Activated CD8-positive, alpha-beta T cell treated with anti-CD3 and anti-CD28 coated beads for 36 hours (primary cell): ENCODE data around the gene MDM4. TPM values are rescaled to one million over a fixed set of nuclear protein-coding genes. Genes with fewer than 3 reads are reported as not detected.

Source experiments
- ATAC-seq: fragments of 200-7000 bp; cut with Tn5 transposase; one replicate; pipeline ENCODE4 v1.10.0; 2021; ENCODE audit warnings: mild to moderate bottlenecking, moderate library complexity
- CTCF ChIA-PET: fragments of 350-600 bp; sonication (Branson Sonifier 250); formaldehyde crosslinking; loops from one replicate; lab custom pipeline; 2021; ENCODE audit warnings: antibody characterized with exemption; lab: Charles Lee
- POLR2A ChIA-PET: fragments of 350-600 bp; sonication (Branson Sonifier 250); formaldehyde crosslinking; loops from one replicate; lab custom pipeline; 2021; ENCODE audit warnings: antibody characterized with exemption; lab: Charles Lee
- DNase-seq: peaks from one replicate; pipeline ENCODE4 v3.0.0-alpha.2; 2020
- H3K27ac Mint-ChIP-seq: one replicate; pipeline ENCODE4 v1.8.0; 2021; ENCODE audit warnings: mild to moderate bottlenecking, mixed read lengths
- H3K27me3 Mint-ChIP-seq: one replicate; pipeline ENCODE4 v1.8.0; 2021; ENCODE audit warnings: mixed read lengths
- H3K36me3 Mint-ChIP-seq: one replicate; pipeline ENCODE4 v1.8.0; 2021; ENCODE audit warnings: low read depth, mixed read lengths
- H3K4me1 Mint-ChIP-seq: one replicate; pipeline ENCODE4 v1.8.0; 2021; ENCODE audit warnings: low read depth, mixed read lengths
- H3K4me3 Mint-ChIP-seq: one replicate; pipeline ENCODE4 v1.8.0; 2021; ENCODE audit warnings: mild to moderate bottlenecking, moderate library complexity, mixed read lengths
- H3K9me3 Mint-ChIP-seq: one replicate; pipeline ENCODE4 v1.8.0; 2021; ENCODE audit warnings: mixed read lengths
- intact Hi-C: fragments of 100-400 bp; cut with micrococcal nuclease; formaldehyde crosslinking; loops from one replicate; pipeline ENCODE4 v1.10.0; 2022
- total RNA-seq, 2 experiments: library from RNA; stranded (reverse); gene quantifications; one replicate each; pipeline ENCODE4 v1.2.3, GENCODE V29; 2021
- TF ChIP-seq, protein P1 (sequence below): fragments of 200-600 bp; IDR thresholded peaks from one replicate; pipeline ENCODE4 v1.8.0; 2022; ENCODE audit warnings: antibody characterized with exemption, mild to moderate bottlenecking

MDM4 gene
- total RNA-seq, 2 experiments from 2014 or later: 89.6 to 94.8 TPM

DNA sequence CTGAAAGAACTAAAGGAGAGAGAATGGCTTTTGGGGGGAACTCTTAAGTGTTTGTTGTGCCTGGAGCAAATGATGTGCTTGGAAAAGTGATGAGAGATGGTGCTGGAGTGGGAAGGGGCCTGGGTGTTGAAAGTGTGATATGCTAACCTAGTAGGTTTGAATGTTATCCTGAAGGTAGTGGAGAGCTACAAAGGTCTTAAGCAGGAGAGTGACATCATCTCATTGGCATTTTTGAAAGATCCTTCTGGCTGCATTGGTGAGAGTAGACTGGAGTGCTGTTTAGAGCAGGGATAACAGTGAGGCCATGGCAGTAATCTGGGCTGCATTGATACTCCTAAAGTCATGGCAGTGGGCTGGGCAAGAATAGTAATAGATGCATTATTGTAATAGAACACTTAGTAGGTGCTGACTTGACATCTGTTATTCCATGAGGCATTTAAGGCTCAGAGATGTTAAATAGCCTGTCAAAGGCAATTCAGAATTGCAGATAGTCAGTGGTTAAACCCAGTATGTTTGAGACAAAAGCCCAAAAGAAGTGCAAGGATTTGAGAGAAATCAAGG lies 44.5 kb downstream of the MDM4 start:
- peak overlapping the region; percentile 9 for H3K27ac Mint-ChIP-seq
- POLR2A ChIA-PET: interaction anchor here (0.7 kb wide), 1 partner anchor 207 kb away, joined by 3 read pairs; no protein-coding TSS in a partner anchor
- H3K27me3 Mint-ChIP-seq: no peaks in the 10 kb centered on the region

DNA sequence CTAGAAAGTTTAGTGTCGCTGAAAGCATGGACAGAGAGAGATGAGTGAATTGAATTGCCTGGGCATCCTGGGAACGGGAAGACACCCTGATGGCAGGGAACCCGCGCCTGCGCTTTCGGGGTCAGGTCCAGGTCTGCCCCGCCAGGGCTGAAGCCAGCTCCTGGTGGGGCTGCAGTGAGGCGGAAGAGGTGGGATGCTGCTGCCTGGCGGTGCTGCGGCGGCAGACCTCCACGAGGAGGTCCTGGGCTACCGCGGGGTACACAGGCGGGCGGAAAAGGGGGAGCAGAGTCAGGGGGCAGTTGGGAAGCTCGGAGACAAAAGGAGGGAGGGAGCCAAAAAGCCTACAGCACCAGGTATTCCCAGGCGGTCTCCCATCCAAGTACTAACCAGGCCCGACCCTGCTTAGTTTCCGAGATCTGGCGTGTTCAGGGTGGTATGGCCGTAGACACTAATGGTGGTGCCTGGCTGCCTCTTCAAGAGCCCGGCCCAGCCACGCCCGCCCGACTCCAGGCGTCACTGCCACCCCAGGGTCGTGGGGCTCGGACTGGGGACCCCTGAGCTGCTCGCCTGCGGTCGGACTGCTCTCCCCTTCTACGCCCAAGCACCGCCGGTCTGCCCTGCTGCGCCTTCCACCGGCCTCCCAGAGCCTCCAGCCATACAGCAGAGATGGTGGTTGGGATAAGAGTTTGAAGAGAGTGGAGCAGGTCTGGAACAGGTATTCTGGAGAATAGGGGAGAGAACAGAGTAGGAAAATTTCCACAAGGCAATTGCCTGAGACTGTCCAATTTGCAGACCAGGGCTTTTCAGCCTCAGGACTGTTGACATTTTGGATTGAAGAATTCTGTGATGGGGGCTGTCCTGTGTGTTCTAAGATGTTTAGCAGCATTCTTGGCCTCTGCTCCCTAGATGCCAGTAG lies 46.1 kb downstream of the MDM4 start:
- peak overlapping the region; percentile 74 for H3K27ac Mint-ChIP-seq
- peaks cover 49% of the 10 kb centered on the region for H3K4me1 Mint-ChIP-seq
- no peak overlapping the region for H3K4me3 Mint-ChIP-seq
- TF ChIP-seq, protein P1, sequence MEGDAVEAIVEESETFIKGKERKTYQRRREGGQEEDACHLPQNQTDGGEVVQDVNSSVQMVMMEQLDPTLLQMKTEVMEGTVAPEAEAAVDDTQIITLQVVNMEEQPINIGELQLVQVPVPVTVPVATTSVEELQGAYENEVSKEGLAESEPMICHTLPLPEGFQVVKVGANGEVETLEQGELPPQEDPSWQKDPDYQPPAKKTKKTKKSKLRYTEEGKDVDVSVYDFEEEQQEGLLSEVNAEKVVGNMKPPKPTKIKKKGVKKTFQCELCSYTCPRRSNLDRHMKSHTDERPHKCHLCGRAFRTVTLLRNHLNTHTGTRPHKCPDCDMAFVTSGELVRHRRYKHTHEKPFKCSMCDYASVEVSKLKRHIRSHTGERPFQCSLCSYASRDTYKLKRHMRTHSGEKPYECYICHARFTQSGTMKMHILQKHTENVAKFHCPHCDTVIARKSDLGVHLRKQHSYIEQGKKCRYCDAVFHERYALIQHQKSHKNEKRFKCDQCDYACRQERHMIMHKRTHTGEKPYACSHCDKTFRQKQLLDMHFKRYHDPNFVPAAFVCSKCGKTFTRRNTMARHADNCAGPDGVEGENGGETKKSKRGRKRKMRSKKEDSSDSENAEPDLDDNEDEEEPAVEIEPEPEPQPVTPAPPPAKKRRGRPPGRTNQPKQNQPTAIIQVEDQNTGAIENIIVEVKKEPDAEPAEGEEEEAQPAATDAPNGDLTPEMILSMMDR: no peak
- intact Hi-C loops: no loop called here
- POLR2A ChIA-PET: interaction anchor here (0.7 to 1.9 kb wide), 3 partner anchors 9 to 150 kb away, joined by 3 to 7 read pairs (median 6); partner anchors contain the start of gene MDM4
- no peak for DNase-seq
- no peak for ATAC-seq
- H3K27me3 Mint-ChIP-seq: no peaks in the 10 kb centered on the region
- H3K36me3 Mint-ChIP-seq: peaks cover 18% of the 10 kb centered on the region
- CTCF ChIA-PET: interaction anchor here (0.9 to 6.9 kb wide), 4 partner anchors 203 to 245 kb away, joined by 3 to 98 read pairs (median 6); no protein-coding TSS in a partner anchor
- H3K9me3 Mint-ChIP-seq: no peaks in the 10 kb centered on the region

More for the DNA sequence above, 44.5 kb downstream of the MDM4 start:
- Mint-ChIP-seq H3K9me3 (no peaks in the 10 kb centered on the region), H3K4me1 (peaks cover 55% of the 10 kb centered on the region), H3K4me3 (no peak overlapping the region), H3K36me3 (peaks cover 25% of the 10 kb centered on the region)
- no peak for ATAC-seq
- TF ChIP-seq, protein P1: no peak
- no peak for DNase-seq
- CTCF ChIA-PET: interaction anchor here (0.7 to 3.7 kb wide), 3 partner anchors 186 to 246 kb away, joined by 3 to 25 read pairs (median 3); no protein-coding TSS in a partner anchor
- intact Hi-C loops: no loop called here

DNA sequence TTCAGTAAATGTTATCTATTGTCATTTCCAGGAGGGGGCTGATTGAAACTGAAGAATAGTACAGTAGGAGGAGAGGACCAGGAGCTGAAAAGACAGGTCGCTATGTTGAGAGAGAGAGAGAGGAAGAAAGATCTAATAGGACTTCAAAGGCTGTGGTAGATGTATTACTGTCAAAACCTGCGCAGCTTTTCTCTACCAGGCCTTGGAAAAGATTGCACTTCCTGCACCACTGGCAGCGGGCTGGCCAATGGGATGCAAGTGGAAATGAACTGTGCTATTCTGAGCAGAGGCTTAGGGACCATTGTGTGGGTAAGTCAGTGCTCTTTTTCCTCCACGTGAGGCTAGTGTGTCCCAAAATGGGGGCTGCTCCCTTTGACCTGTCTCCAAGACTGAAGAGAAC lies 47.1 kb downstream of the MDM4 start:
- intact Hi-C loops: no loop called here
- Mint-ChIP-seq H3K4me1 (peaks cover 49% of the 10 kb centered on the region), H3K4me3 (no peak overlapping the region), H3K36me3 (peaks cover 20% of the 10 kb centered on the region), H3K9me3 (no peaks in the 10 kb centered on the region), H3K27ac (peak overlapping the region; percentile 74), H3K27me3 (no peaks in the 10 kb centered on the region)
- ATAC-seq (peak; percentile 31), DNase-seq (peak; percentile 47)
- POLR2A ChIA-PET: interaction anchor here (1.1 kb wide), 1 partner anchor 47 kb away, joined by 7 read pairs; the partner anchor contains the start of gene MDM4
- CTCF ChIA-PET: interaction anchor here (1.0 to 6.9 kb wide), 3 partner anchors 202 to 244 kb away, joined by 6 to 98 read pairs (median 13); no protein-coding TSS in a partner anchor
- TF ChIP-seq, protein P1: no peak

DNA sequence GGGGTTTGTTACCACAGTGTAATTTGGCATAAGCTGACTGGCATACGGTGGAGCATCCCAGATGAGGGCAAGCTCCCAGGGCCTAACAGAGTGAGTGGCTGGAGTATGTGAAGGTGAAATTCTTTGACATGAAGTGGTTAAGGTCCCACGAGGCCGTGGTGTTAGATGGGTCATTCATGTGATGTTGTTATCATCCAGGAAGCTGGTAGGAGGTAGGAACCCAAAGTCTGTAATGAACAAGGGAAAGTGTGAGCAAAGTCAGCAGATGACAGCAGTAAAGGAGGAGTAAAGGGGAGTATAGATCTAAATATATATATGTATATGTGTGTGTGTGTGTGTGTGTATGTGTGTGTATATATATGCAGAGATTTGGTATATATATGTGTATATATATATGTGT lies 47.6 kb downstream of the MDM4 start:
- peaks cover 20% of the 10 kb centered on the region for H3K36me3 Mint-ChIP-seq
- H3K27me3 Mint-ChIP-seq: no peaks in the 10 kb centered on the region
- intact Hi-C loops: no loop called here
- TF ChIP-seq, protein P1: no peak
- no peak overlapping the region for H3K4me3 Mint-ChIP-seq
- H3K4me1 Mint-ChIP-seq: peaks cover 49% of the 10 kb centered on the region
- POLR2A ChIA-PET: interaction anchor here (1.1 kb wide), 1 partner anchor 47 kb away, joined by 7 read pairs; the partner anchor contains the start of gene MDM4
- H3K27ac Mint-ChIP-seq: peak overlapping the region; percentile 74
- peak; percentile 37 for DNase-seq
- H3K9me3 Mint-ChIP-seq: no peaks in the 10 kb centered on the region
- ATAC-seq: peak; percentile 18
- CTCF ChIA-PET: interaction anchor here (1.0 to 6.9 kb wide), 3 partner anchors 202 to 243 kb away, joined by 6 to 98 read pairs (median 13); no protein-coding TSS in a partner anchor
